ENCODE data around the gene DCTN1.

- no peak for TF ChIP-seq BCL3 (IDR thresholded peaks at IDR 0.05)
- TF ChIP-seq POLR2A (IDR thresholded peaks at IDR 0.05; ENCODE audit: low read length) = no peak
- TF ChIP-seq CTCF (IDR thresholded peaks at IDR 0.05) = no peak
- no peak for TF ChIP-seq RAD21 (conservative IDR thresholded peaks at IDR 0.05 in 1 of 2, IDR thresholded peaks at IDR 0.05 in 1 of 2)
- no peak for TF ChIP-seq EP300 (IDR thresholded peaks at IDR 0.05)
- no peak for TF ChIP-seq USF2 (IDR thresholded peaks at IDR 0.05)
Measured at GRCh38 chr2:74417197-74417596, 37.1 kb upstream of the DCTN1 start.

All from A549 (cell line).